NCI-H2196 treated with DMSO at 0.1 percent for 48 hours (cell line): ENCODE data around the gene FAM53B.

Experiments
- DNase-seq: peaks from one replicate; lab custom pipeline; 2025; ENCODE audit not compliant: unreplicated experiment; lab: John Stamatoyannopoulos, UW

The FAM53B gene

DNA sequence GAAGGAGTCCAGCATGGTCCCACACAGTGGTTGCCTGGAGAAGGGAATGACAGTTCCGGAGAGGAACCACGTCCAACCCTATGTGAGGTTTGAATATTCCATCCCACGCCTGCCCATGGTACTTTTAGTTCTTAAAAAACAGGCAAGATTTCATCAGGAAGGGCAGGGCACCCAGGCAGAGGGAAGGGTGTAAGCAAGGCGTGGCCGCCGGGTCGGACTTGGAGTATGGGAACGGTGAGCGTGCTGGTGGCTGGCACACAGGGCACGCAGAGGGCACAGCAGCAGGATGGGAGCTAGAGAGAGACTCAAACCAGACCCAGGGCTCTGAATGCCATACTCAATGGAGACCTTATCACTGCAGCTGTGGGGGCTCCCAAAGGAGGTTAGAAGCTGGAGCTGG is 34.3 kb downstream of the FAM53B start:
- DNase-seq, result no peak

DNA sequence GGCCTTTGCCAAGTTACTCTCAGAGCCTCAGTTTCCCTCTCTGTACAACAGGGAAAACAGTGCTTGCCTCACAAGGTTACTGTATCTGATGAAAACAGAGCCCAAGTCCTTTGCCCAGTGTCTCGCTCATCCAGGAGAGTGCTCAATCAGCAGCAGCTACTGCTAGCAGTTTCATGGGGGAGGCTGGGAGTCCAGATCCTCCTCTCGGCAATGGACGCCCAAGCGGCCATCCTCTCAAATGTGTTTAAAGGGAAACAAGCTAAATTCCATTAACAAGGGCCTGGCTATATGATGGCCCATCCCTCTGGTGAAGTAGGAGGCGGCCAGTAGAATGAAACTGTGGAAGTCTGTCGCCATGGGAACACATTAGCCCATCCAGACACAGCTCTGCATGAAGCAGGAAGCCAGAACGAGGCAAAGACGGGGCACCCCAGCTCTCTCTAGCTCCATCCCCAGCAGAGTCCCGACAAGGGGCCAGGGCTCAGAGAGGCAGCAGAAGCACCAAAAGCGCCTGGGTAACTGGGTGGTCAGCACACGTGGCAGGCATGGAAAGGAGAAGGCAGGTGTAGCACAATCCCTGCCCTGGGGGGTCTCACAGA is 35.2 kb downstream of the FAM53B start:
- DNase-seq, result no peak

DNA sequence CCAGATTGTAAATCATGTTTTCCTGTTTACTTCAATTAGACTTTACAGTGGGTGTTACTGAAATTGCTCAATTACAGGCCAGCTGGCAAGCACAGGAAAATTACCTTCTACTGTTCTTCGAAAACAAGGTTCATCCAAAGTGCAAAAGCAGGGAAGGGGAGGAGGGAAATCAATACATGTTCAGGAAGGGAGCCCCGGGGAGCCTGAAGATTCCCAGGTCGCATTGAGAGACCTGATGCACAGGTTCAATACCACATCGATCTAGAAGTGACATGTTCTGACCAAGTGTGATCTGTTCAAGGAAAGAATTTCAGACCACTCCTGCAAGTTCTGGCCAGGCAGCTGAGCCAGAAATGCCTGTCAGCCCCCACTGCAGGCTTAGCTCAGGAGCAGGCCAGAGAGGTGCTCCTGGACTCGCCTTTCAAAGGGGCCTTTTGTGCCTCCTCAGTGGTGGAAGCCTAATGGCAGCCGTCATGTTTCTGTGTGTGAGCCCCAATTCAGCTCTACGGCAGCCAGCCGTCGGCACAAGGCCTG is 35.9 kb downstream of the FAM53B start:
- DNase-seq, result no peak

DNA sequence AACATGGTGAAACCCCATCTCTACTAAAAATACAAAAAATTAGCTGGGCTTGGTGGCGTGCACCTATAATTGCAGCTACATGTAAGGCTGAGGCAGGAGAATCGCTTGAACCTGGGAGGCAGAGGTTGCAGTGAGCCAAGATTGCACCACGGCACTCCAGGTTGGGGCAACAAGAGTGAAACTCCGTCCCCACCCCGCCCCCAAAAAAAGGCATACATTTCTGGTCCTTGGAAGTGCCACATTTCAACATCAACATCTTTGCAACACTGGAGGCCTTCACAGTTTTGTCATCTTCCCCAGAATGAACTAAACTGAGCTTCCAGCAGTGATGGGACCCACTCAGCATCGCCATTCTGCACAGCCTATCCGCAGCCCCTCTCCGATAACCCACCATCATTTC is 36.6 kb downstream of the FAM53B start:
- DNase-seq, result no peak

DNA sequence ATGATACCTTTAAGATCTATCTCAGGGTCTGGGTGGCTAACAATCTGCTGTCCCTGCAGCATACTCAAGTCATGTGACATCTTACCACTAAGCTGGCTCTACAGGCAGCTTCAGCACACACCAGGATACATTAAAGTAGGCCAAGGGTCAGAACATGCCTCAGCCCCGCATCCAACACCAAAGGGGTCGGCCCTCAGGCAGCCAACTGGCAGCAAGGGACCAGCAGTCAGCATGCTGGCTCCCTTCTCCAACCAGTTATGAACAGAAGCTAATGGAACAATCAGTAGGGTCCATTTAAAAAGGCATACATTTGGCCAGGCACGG is 37.1 kb downstream of the FAM53B start:
- no peak for DNase-seq

DNA sequence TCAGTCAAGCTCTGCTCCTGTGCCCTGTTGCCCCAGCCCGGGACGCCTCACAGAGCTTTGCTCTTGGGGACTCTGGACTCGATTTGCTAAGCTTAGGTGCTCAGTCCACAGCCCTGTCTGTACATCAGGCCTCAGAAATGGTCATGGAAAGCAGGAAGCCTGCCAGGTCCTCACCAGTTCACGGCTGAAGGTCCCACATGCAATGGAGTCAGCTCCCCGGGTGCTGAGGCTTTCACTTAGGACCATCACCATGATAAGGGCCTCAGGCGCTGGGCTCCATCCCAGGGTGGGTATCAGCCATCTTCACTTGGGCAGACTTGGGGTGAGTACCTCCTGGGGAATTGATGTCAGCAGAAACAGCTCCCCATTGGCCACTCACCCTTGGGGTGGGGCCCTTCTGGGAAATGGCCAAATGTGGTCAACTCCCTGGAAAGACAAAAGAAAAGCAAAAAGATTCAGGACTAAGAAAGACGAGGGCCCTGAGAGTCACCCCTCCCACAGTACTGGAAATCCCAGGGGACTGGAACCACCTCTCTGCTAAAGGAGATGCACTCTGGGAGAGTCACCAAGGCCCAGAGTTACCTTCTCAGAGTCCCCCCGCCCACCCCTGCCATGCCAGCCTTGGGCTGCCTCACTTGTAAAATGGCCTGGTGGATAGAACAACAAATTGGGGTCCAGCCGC is 37.6 kb downstream of the FAM53B start:
- no peak for DNase-seq

DNA sequence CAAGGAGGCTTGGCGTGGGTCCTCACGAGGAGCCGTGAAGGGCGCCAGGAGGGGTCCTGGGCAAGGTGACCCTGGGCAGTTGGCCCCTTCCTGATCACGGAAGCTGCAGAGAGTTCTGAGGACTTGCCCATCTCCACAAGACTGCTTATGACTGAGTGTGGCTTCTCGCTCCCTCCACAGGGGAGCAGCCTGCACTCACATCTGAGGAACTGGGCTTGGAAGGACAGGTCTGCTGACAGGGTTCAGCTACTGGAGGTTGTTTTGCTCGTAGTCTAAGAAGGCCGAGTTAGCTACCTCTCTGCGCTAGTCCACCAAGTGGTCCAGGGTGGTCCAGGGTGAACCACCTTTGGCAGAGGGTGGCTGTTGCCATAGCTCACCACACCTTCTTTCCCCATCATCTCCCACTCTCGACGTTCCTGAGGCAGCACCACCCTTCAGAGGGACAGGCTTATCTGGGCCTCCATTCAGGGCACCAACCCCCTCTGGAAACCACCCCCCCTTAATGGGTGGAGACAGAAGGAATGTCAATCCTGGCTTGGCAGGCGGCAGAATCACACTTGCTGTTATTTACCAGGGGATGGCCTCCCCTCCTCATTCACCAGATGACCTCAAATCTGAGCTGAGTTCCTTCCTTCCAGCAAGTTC is 38.2 kb downstream of the FAM53B start:
- no peak for DNase-seq

DNA sequence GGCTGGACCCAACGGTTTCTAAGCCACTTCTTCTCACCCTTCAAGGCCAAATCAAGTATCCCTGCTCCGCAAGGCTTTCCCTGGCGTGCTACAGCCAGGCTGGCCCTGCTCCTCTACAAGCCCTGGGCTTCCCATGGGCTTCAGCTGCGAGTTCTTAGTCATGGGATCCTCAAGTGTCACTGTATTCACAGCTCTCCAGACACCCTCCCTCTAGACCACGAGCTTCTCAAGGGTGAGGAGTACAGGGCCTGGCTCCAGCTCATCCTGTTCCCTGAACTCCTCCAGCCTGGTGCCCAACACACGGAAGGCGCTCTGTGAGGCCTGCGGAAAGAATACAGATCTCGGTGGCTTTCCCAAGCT is 38.8 kb downstream of the FAM53B start:
- DNase-seq, result peak; percentile 4

DNA sequence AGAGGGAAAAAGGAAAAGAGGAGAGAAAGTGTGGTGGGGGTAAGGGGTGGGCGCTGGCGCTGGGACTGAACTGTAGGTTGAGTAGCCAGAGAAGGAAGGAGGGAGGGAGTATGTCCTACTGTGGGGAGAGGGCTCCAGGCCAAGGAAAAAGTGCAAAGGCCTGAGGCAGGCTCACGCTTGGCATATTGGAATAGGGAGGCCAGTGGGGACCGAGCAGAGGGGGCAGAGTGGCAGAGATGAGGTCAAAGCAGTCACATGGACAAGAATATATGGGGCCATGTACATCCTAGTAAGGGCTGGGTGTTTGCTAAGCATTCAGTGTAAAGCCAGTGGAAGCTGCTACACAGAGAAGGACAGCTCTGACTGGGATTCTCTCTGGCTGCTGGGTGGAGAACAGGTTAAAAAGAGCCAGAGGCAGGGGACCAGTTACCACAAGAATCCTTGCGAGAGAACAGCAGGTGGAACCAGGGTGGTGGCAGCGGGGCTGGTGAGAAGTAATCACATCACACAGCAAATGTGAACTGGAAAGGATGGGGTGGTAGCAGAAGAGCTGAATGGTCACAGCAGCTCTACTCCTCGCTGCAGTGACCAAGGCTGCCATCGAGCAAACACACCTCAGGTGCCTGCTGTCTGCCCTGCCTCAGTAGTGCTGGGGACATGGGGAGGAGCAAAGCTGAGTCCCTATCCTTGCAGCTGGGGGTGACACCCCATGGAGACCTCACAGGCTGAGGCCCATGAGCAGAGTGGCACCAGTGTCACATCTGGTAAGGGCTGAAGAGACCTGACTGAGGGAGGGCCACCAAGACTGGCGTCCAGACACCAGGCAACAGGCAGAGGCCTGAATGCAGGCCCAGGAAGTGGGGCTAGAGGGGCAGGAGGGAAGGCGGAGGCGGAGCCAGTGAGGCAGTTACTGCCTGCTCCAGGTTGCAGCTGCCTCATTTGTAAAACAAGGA is 39.5 kb downstream of the FAM53B start:
- DNase-seq, result no peak

DNA sequence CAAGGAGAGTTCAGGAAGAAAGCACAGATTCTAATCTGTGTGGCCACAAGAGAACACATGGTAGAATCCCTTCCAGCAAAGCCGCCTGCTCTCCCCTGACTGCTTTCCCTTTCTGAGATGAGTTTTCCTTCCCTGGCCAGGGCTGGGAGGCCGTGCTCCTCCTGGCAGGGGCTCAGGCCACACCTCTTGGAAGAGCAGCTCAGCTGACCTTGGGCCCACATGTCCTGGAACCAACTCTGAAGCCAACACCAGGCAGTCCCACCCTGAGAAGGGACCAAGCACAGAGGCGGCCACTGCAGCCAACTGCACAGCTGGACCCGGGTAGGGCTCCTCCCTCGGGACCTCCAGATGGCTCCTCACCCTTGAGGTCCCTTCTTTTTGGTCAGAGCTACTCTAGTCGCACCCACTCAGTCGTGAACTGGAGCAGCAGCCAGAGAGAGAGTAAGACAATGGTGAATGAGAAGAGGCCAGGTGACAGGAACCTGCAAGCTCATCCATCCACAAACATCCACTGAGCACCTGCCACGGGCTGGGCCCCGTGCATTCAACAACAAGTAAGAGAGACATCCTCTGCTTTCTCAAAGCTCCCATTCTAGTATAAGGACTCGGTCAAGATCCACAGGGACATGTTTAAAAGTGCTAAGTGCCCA is 40.3 kb downstream of the FAM53B start:
- DNase-seq, result no peak

DNA sequence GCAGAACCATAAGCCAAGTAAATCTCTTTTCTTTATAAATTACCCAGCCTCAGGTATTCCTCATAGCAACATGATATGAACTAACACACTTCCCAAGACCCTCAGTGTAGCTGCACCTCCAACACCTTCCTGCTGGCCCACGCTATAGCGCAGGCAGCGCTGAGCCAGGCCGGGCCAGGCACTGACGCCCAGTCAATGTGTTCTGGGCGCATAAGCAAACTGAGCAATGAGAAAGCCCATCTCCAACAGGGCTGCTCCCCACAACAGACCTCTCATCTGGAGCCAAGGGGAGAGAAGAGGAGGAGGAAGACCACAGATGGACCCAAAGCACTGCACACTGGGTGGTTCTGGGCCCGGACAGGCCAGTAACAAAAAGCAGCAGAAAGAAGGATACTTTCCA is 40.8 kb downstream of the FAM53B start:
- DNase-seq, result no peak

DNA sequence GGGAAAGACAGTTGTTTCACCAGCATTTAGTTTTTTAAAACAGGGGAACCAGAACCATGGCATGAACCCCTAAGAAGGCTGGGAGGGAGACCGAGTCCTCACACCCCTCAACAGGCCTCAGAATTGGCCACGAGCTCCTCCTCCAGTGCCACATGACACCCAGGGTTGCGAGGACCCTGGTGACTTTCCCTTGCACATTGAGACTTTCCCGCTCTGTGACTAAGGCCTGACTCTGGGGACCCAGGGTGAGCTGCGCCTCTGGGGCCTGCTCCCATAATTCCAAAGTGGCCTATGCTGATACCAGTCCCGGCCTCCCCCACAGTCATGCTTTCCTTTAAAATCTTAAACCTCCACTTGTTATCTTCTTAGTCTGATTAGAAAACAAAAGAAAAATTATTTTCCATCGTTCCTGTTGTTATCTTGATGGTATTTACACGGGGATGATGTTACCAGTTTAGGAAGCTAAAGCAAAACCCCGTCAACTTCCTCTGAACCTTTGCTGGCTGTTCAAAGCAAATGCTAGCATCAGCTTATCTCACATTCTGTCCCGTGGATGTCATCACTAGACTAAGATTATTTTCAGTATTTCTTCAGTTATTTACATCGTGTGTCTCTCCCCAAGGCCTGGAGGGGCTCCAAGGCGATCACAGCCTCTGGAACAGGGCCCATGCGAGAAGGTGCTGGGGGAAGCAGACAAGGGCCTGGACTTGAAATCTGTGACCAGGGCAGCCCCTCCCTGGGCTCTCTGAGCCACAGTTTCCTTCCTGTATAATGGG is 42.1 kb downstream of the FAM53B start:
- no peak for DNase-seq

DNA sequence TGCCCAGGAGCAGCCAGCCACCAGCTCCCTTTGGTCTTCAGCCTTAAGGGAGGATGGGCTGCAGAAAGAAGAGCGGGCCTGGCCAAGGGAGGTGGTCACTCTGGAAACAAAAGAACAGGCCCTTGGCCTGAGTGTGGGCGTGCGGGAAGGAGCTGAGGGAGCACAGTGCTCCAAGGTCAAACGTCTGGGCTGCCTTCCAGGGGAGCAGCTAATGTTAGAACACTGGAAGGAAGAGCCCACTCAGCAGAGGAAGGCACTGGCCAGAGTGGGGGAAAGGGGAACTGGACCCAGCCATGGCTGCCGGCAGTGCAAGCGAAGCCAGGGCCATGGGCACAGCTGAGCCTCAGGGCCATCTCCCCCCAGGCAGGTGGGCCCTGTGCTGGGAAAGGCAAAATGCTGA is 42.7 kb downstream of the FAM53B start:
- DNase-seq, result no peak

DNA sequence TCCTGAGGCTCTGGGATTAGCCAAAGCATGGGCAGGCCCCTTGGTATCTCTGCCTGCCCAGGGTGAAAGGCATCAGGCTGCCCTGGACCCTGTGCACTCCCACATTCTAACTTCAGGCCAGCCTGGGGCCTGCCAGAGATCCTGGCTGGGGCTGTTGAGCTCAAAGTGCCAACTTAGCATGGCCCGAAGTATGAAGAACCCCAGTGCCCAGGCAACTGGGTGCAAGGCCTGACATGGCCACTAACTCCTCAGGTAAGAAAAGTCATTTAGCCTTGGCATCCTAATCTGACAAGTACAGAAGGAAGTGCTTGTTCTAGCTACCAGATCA is 43.2 kb downstream of the FAM53B start:
- no peak for DNase-seq

DNA sequence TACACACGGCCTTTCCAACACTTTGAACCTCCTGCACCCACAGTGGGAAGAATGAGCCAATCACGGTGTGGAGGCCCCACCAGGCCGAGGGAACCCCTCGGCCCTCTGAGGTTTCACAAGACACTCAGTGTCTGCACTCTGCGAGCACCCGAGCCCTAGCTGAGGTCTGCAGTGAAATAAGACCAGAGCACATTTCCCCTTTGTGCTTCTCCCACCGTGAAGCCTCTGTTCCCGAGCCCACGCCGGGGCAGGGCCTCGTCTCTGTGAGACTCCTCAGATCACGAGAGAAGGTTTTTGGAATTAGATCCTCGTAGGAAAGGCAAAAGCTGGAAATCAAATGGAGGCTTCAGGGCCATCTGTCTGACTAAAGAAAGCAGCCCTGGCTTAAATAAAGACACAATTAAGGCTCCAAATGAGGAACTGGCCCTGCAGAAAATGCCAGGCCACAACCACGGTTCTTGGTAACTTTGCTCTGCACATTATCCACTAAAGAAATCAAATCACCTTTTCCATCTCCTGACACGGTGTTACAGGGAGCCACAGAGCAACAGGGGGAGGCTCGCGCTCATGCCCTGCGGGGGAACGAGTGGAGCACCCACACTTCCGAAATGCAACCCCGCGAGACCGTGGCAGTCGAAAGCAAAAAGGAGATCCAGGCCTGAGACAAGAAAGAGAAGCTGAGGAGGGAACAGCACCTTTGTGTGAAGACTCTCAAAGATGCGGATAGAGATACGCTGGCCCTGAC is 43.7 kb downstream of the FAM53B start:
- DNase-seq, result no peak

DNA sequence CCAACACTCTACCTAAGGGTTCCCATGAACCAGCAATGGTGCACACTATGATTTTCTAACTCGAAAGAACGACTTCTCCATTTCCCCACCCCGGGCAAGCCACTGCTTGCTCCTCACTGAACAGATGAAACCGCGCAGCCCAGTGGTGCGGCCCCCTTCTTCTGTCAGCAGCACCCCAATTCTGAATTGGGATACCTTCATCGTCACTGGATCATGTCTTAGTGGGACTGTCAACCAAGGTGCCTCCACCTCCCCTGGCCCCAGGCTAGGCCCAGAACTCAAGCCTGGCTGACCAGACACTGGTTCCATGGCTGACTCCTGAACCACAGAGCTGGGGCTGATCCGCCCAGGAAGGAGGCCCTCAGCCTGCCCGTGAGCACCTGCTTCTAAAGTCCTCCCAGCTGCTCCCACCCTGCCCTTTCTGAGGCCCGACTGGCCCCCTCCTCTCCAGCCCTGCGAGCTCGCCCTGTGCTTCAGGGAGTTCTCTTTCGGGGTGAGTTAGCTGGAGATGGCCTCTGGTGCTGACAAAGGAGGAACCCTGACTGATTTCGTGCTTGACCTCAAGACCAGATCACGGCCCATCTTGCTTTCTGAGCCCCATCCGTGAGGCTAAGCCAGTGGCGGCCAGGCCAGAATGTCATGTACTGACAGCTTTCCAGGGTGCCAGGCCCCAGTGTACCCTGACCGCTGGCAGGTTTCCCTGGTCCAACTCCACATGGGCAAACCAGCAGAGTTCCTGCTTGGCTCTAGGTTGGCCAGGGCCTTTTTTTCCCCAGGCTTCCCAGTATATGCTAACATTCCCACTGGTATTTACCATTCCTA is 44.5 kb downstream of the FAM53B start:
- DNase-seq, result no peak

DNA sequence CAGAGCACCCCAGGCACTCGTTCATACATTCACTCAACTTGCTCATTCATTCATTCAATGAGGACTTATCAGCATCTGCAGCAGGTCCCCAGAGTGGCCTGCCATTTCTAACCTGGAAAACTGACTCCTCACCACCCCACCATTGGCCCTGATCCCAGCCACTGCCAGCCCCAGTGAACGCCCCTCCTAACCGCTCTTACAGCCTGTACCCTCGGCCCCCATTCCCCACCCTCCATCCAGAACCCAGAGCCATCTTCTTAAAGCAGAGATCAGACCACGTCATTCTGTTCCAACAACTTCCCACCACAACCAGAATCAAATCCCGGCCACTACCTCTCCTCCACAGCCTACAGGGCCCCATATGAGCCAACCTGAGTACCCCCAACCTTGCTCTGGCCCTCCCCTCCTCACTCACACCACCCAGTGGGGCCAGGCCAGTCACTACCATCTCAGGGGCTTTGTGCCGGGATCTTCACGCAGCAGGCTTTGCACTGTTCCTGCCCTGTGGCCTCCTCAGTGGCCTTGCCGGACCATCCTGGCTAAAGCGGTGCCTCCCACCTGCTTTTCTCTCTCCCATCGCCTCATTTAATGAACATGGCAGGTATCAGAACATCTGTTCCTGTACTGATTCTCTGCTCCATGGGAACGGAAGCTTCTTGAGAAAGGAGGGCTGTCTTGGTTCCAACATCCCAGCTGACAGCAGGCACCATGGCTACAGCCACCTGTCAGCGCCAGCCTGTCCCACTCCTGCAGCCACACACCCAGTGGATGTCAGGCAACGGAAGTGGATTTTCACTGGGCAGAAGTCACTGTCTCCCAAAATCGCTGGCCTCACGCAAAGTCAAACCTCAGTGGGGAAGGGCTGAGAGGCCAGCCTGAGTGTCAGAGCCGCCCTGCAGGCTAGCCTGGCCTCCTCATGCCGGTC is 45.4 kb downstream of the FAM53B start:
- no peak for DNase-seq
